Lung (tissue), 12 donors: ENCODE data around the gene PLXNA2. TPM values are rescaled to one million over a fixed set of nuclear protein-coding genes. Genes with fewer than 3 reads are reported as not detected.
A peak's percentile ranks its signal among the peaks of the same experiment; 100 is the strongest.

Experiments
- ATAC-seq: fragments of 200-7000 bp; cut with Tn5 transposase; one replicate; pipeline ENCODE4 v1.9.1; 2020; ENCODE audit warnings: moderate number of reproducible peaks; ENCODE audit not compliant: insufficient read depth, low FRiP score
- DNase-seq, 3 donors: peaks; one replicate each; pipeline ENCODE4 v3.0.0-alpha.2; 2013 to 2017
- H3K27ac ChIP-seq, 2 donors: one replicate each; pipeline ENCODE4 v1.5.1; 2013; ENCODE audit warnings: mild to moderate bottlenecking in 2 of 2, moderate library complexity in 2 of 2, control low read depth in 1 of 2, inconsistent platforms in 1 of 2, low read depth in 1 of 2, low read length in 1 of 2
- H3K27me3 ChIP-seq, 3 donors: one replicate each; pipeline ENCODE4 v1.5.1; 2013; ENCODE audit warnings: low read length in 2 of 3; ENCODE audit not compliant: control insufficient read depth in 3 of 3, insufficient read depth in 3 of 3
- H3K36me3 ChIP-seq, 4 donors: one replicate each; pipeline ENCODE4 v1.5.1; 2013; ENCODE audit warnings: low read length in 4 of 4, mild to moderate bottlenecking in 1 of 4, moderate library complexity in 1 of 4; ENCODE audit not compliant: control insufficient read depth in 4 of 4, insufficient read depth in 4 of 4
- H3K4me1 ChIP-seq, 5 donors: one replicate each; pipeline ENCODE4 v1.5.1; 2013; ENCODE audit warnings: low read length in 5 of 5, mild to moderate bottlenecking in 2 of 5, moderate library complexity in 1 of 5; ENCODE audit not compliant: control insufficient read depth in 5 of 5, insufficient read depth in 5 of 5
- H3K4me3 ChIP-seq: one replicate; pipeline ENCODE4 v1.5.1; 2013; ENCODE audit warnings: mild to moderate bottlenecking, control low read depth, moderate library complexity
- H3K9ac ChIP-seq, 2 donors: one replicate each; pipeline ENCODE4 v1.5.1; 2013; ENCODE audit warnings: low read length in 2 of 2, control low read depth in 1 of 2; ENCODE audit not compliant: insufficient read depth in 1 of 2
- H3K9me3 ChIP-seq, 4 donors: one replicate each; pipeline ENCODE4 v1.5.1; 2013; ENCODE audit warnings: low read length in 3 of 4, mild to moderate bottlenecking in 1 of 4, moderate library complexity in 1 of 4; ENCODE audit not compliant: control insufficient read depth in 4 of 4, insufficient read depth in 3 of 4
- CTCF ChIP-seq: IDR thresholded peaks from 2 replicates; pipeline ENCODE4 v1.5.1; 2012; ENCODE audit warnings: mild to moderate bottlenecking; ENCODE audit errors: control extremely low read depth, extremely low read depth
- WGBS, 2 donors: extraction: QIAGEN DNeasy Blood & Tissue Kit; methylation state at CpG; one replicate each; pipeline ENCODE4 v1.1.7; 2013; 5-methylcytosine and 5-hydroxymethylcytosine counted together
- polyA plus RNA-seq, 2 donors: library from polyadenylated mRNA; stranded (reverse); fragments of 200-250 nt; gene quantifications; one replicate each; pipeline ENCODE4 v1.2.1, GENCODE V29; 2013
- total RNA-seq, 2 donors: library from RNA; depleted of rRNA in 1 of 2; stranded (reverse); fragments of >200 nt in 1 of 2; gene quantifications; one replicate each; pipeline ENCODE4 v1.2.1, GENCODE V29; 2014 to 2021
- donor health status: control.
- donor health status: control.
- donor health status: Bipolar disorder and iron deficiency.
- donor health status: healthy.
- donor health status: DM: yes; HTN: yes; CAD: no.

PLXNA2 gene
- total and polyA plus RNA-seq, 4 donors = 13.2 to 118 (median 32.6) TPM

- ATAC-seq (peak; percentile 15), DNase-seq (no peak)
- Histone ChIP-seq H3K9ac (no peak overlapping the region), H3K9me3 (no peaks in the 10 kb centered on the region), H3K27ac (no peak overlapping the region), H3K4me3 (no peak overlapping the region), H3K36me3 (no peaks in the 10 kb centered on the region), H3K27me3 (no peaks in the 10 kb centered on the region), H3K4me1 (no peaks in the 10 kb centered on the region)
- no peak for TF ChIP-seq CTCF
- 90 to 92% methylated on average over 5 of the region's 5 CpGs for WGBS, 2 donors
Measured at GRCh38 chr1:208007938-208008342, 236.2 kb downstream of the PLXNA2 start.

- DNase-seq = no peak
- H3K4me3 ChIP-seq = no peak overlapping the region
- no peak overlapping the region for H3K27ac ChIP-seq
- H3K4me1 ChIP-seq = no peaks in the 10 kb centered on the region
- 83 to 87% methylated on average over 3 of the region's 3 CpGs for WGBS, 2 donors
- H3K9ac ChIP-seq = no peak overlapping the region
- ATAC-seq = no peak
- no peaks in the 10 kb centered on the region for H3K36me3 ChIP-seq
- no peak for TF ChIP-seq CTCF
- no peaks in the 10 kb centered on the region for H3K9me3 ChIP-seq
- no peaks in the 10 kb centered on the region for H3K27me3 ChIP-seq
Measured at GRCh38 chr1:208007319-208007937, 236.8 kb downstream of the PLXNA2 start.

DNA sequence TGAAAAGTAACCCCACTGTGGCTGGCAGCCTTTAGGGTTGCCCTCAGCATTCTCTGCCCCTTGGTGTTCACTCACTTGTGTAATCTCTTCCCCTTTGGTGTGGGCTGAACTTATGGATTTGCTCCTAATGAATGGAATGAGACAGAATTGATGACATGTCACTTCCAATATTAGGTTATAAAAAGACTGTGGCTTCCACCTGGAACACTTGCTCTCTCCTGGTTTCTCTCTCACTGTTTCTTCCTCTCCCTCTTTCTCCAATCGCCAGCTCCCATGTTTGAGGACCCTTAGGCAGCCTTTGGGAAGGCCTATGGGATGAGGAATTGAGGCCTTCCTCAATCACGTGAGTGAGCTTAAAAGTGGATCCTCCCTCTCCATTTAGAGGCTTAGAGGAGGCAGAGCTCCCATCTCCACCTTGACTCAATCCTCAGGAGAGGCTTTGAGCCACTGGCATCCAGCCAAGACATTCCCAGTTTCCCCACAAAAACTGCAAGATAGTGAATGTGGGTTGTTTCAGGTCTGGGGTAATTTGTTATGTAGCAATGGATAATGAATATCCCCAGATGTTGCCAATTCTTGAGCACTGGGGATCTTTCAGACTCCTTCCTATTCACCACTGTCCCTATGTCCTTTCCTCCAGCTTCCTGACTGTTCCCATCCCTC is 237.8 kb downstream of the PLXNA2 start:
- no peaks in the 10 kb centered on the region for H3K9me3 ChIP-seq
- DNase-seq (no peak), ATAC-seq (no peak)
- no peak for TF ChIP-seq CTCF
- H3K9ac ChIP-seq = no peak overlapping the region
- H3K27ac ChIP-seq = no peak overlapping the region
- H3K27me3 ChIP-seq = no peaks in the 10 kb centered on the region
- H3K4me1 ChIP-seq = no peaks in the 10 kb centered on the region
- WGBS, 2 donors = 91 to 95% methylated on average over 2 of the region's 2 CpGs
- no peak overlapping the region for H3K4me3 ChIP-seq
- H3K36me3 ChIP-seq = no peaks in the 10 kb centered on the region

DNA sequence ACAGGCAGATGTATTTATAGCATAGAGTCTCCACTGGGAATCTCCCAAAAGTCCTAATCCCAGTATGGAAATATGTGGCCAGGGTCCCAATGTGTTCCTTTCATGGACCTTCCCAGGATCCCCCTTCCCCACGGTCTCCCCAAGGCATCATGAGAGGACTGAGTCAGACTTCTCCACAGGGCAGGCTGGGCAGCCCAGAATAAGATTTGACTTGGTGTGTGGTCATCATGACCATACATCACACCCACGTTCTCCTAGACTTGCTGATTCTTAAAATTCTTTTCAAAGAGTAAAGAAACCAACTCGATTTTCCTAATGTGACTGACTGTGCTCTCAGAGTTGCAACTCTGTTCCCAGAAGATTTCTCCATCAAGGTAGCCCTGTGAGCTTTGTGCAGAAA is 239.3 kb downstream of the PLXNA2 start:
- no peaks in the 10 kb centered on the region for H3K27me3 ChIP-seq
- no peaks in the 10 kb centered on the region for H3K36me3 ChIP-seq
- peak; percentile 36 for ATAC-seq
- TF ChIP-seq CTCF = no peak
- DNase-seq = no peak
- H3K4me3 ChIP-seq = no peak overlapping the region
- H3K4me1 ChIP-seq = no peaks in the 10 kb centered on the region
- no peak overlapping the region for H3K9ac ChIP-seq
- WGBS, 2 donors = 66 to 79% methylated on average over 3 of the region's 3 CpGs
- H3K27ac ChIP-seq = no peak overlapping the region
- H3K9me3 ChIP-seq = no peaks in the 10 kb centered on the region
